Endothelial cell of umbilical vein (primary cell): ENCODE measurements around the gene GRM7. TPM values are rescaled to one million over a fixed set of nuclear protein-coding genes. Genes with fewer than 3 reads are reported as not detected.

Source experiments
- BruUV-seq: library from RNA; stranded (reverse); fragments of 400-500 nt; replicated peaks from 2 replicates; lab custom pipeline; 2021; lab: Mats Ljungman, UMichigan
- CTCF ChIA-PET: fragments of 300-600, 350-600 bp; sonication (Branson Sonifier 250); formaldehyde crosslinking; loops from one replicate; lab custom pipeline; 2021; ENCODE audit warnings: antibody characterized with exemption, inconsistent platforms; lab: Charles Lee
- POLR2A ChIA-PET: fragments of 300-600, 350-600 bp; sonication (Branson Sonifier 250); formaldehyde crosslinking; loops from one replicate; lab custom pipeline; 2021; ENCODE audit warnings: antibody characterized with exemption, inconsistent platforms; lab: Charles Lee
- DNase-seq: peaks from one replicate; pipeline ENCODE4 v3.0.0-alpha.2; 2011; ENCODE audit warnings: low read depth, low spot score
- FAIRE-seq: peaks from 2 replicates; lab custom pipeline; 2011; peaks lifted over from hg19 to GRCh38; lab: Jason Lieb, UNC
- H2AFZ ChIP-seq: 2 replicates; pipeline ENCODE4 v1.6.0; 2012; ENCODE audit warnings: low read depth, low read length, control low read depth, inconsistent platforms
- H3K27ac ChIP-seq: 2 replicates; pipeline ENCODE4 v1.5.1; 2011; ENCODE audit warnings: low read depth, mild to moderate bottlenecking, control low read depth, low read length, moderate library complexity; ENCODE audit not compliant: insufficient read depth
- H3K27me3 ChIP-seq, 2 experiments: 2 replicates each; pipeline versions ENCODE4 v1.6.0 to v1.6.1; 2011; ENCODE audit warnings: low read length in 2 of 2, mixed read lengths in 1 of 2; ENCODE audit not compliant: control insufficient read depth in 2 of 2, insufficient read depth in 2 of 2
- H3K36me3 ChIP-seq, 2 experiments: 2 replicates in 1 of 2; 3 replicates in 1 of 2; pipeline ENCODE4 v1.5.1; 2011; ENCODE audit warnings: low read length in 2 of 2, mild to moderate bottlenecking in 1 of 2, moderate library complexity in 1 of 2; ENCODE audit not compliant: control insufficient read depth in 2 of 2, insufficient read depth in 2 of 2; ENCODE audit errors: extremely low read depth in 1 of 2
- H3K4me1 ChIP-seq: 3 replicates; pipeline ENCODE4 v1.5.1; 2011; ENCODE audit warnings: mild to moderate bottlenecking, low read length; ENCODE audit not compliant: control insufficient read depth, insufficient read depth; ENCODE audit errors: extremely low read depth
- H3K4me2 ChIP-seq: 2 replicates; pipeline ENCODE4 v1.6.1; 2011; ENCODE audit warnings: low read length, control low read depth, mixed read lengths; ENCODE audit not compliant: insufficient read depth
- H3K4me3 ChIP-seq, 3 experiments: fragments of 200-600 bp in 1 of 3; sonication (generic), shearing (Covaris generic) in 1 of 3; replicated peaks in 1 of 3; 2 replicates each; pipeline ENCODE4 v1.5.1; 2011 to 2016; ENCODE audit warnings: control low read depth in 3 of 3, low read length in 3 of 3, mild to moderate bottlenecking in 2 of 3, inconsistent platforms in 1 of 3, low read depth in 1 of 3, moderate library complexity in 1 of 3; ENCODE audit not compliant: insufficient read depth in 1 of 3
- H3K79me2 ChIP-seq: 2 replicates; pipeline ENCODE4 v1.6.0; 2012; ENCODE audit warnings: low read length, inconsistent platforms; ENCODE audit not compliant: control insufficient read depth, insufficient read depth
- H3K9ac ChIP-seq: replicated peaks from 2 replicates; pipeline ENCODE3; 2011; ENCODE audit warnings: low read length, control low read depth; ENCODE audit not compliant: insufficient read depth; ENCODE audit errors: extremely low read depth
- H3K9me1 ChIP-seq: replicated peaks from 3 replicates; pipeline ENCODE4 v1.6.0; 2011; ENCODE audit warnings: mild to moderate bottlenecking, low read length; ENCODE audit not compliant: control insufficient read depth, insufficient read depth; ENCODE audit errors: extremely low read depth
- H3K9me3 ChIP-seq: replicated peaks from 2 replicates; pipeline ENCODE4 v1.5.1; 2012; ENCODE audit warnings: low read length, inconsistent platforms; ENCODE audit not compliant: control insufficient read depth, insufficient read depth
- H4K20me1 ChIP-seq: replicated peaks from 2 replicates; pipeline ENCODE3; 2011; ENCODE audit warnings: mild to moderate bottlenecking, low read length; ENCODE audit not compliant: control insufficient read depth, insufficient read depth; ENCODE audit errors: extremely low read depth
- FOS ChIP-seq: IDR thresholded peaks from 2 replicates; pipeline ENCODE4 v1.6.1; 2011; ENCODE audit warnings: mild to moderate bottlenecking, low read length, moderate library complexity, borderline replicate concordance; ENCODE audit not compliant: insufficient read depth
- GATA2 ChIP-seq: IDR thresholded peaks from 2 replicates; pipeline ENCODE4 v1.7.0; 2011; ENCODE audit warnings: low read depth, mild to moderate bottlenecking, moderate library complexity, mixed read lengths, low read length; ENCODE audit not compliant: insufficient read length, insufficient read depth
- MAX ChIP-seq: IDR thresholded peaks from 2 replicates; pipeline ENCODE4 v1.6.1; 2011; ENCODE audit not compliant: insufficient read depth, insufficient read length
- POLR2AphosphoS5 ChIP-seq: IDR thresholded peaks from 2 replicates; pipeline ENCODE4 v1.6.1; 2012; ENCODE audit warnings: low read depth, mild to moderate bottlenecking, control low read depth, low read length, moderate library complexity; ENCODE audit not compliant: insufficient read depth
- dilution Hi-C: fragments of 300-500 bp; cut with MboI; formaldehyde crosslinking; loops from one replicate; pipeline ENCODE4 v1.15.0; 2019; ENCODE audit warnings: low sequenced_read_pairs; ENCODE audit not compliant: extremely low pct_ligation_motif_present
- intact Hi-C: fragments of 100-400 bp; cut with micrococcal nuclease; formaldehyde crosslinking; loops from one replicate; pipeline ENCODE4 v1.10.0; 2022
- polyA plus RNA-seq, 4 experiments: library from polyadenylated mRNA; depleted of rRNA in 3 of 4; stranded (reverse) in 3 of 4; unstranded in 1 of 4; fragments of >200 nt; gene quantifications; 2 replicates each; pipeline versions ENCODE4 v1.2.1 to v1.2.3, GENCODE V29; 2011 to 2012; ENCODE audit warnings: missing spikeins in 1 of 4
- total RNA-seq: library from RNA; stranded (reverse); gene quantifications from 2 replicates; pipeline ENCODE4 v1.2.3, GENCODE V29; 2021

Gene GRM7
- total and polyA plus RNA-seq, 2 donors (not counting 3 experiments of a cell fraction or from before 2014, with no cell fraction given) = 0.12 TPM; not detected in 1

GRCh38 chr3:7204848-7205156 lies 343.9 kb downstream of the GRM7 start:
- H4K20me1 ChIP-seq = no peaks in the 10 kb centered on the region
- no peak for FAIRE-seq
- H3K36me3 ChIP-seq = no peaks in the 10 kb centered on the region
- no peaks in the 10 kb centered on the region for H3K9me1 ChIP-seq
- H2AFZ ChIP-seq = no peak overlapping the region
- dilution Hi-C loops (no loop called here), intact Hi-C loops (no loop called here)
- H3K4me3 ChIP-seq = no peak overlapping the region
- CTCF ChIA-PET = interaction anchor here (1.7 kb wide), 1 partner anchor 11 kb away, joined by 12 read pairs; no protein-coding TSS in a partner anchor
- H3K27me3 ChIP-seq = no peaks in the 10 kb centered on the region
- no peak for DNase-seq
- H3K27ac ChIP-seq = no peak overlapping the region
- no peak overlapping the region for H3K9ac ChIP-seq
- H3K9me3 ChIP-seq = no peaks in the 10 kb centered on the region
- BruUV-seq = no TSS peak
- no peaks in the 10 kb centered on the region for H3K4me1 ChIP-seq
- no peaks in the 10 kb centered on the region for H3K79me2 ChIP-seq
- no peak overlapping the region for H3K4me2 ChIP-seq
- POLR2A ChIA-PET = no interaction called here
- TF ChIP-seq FOS = no peak
- TF ChIP-seq GATA2 = no peak

- Histone ChIP-seq H3K79me2 (no peaks in the 10 kb centered on the region), H3K4me1 (no peaks in the 10 kb centered on the region), H3K36me3 (no peaks in the 10 kb centered on the region), H3K4me2 (peak overlapping the region; percentile 93), H3K4me3 (peak overlapping the region; percentile 18 to 72 (median 50)), H2AFZ (peak overlapping the region; percentile 87), H3K9ac (peak overlapping the region; percentile 74), H3K27ac (peak overlapping the region; percentile 4), H3K9me3 (no peaks in the 10 kb centered on the region), H3K27me3 (no peaks in the 10 kb centered on the region), H4K20me1 (no peaks in the 10 kb centered on the region), H3K9me1 (no peaks in the 10 kb centered on the region)
- no peak for TF ChIP-seq MAX
- TF ChIP-seq FOS = peak; percentile 25
- TF ChIP-seq POLR2AphosphoS5 = no peak
- intact Hi-C loops (no loop called here), dilution Hi-C loops (no loop called here)
- peak; percentile 72 for DNase-seq
- no peak for FAIRE-seq
- no TSS peak for BruUV-seq
- CTCF ChIA-PET = interaction anchor here (1.0 to 1.7 kb wide), 3 partner anchors 9 to 906 kb away, joined by 3 to 12 read pairs (median 4); no protein-coding TSS in a partner anchor
- POLR2A ChIA-PET = no interaction called here
These were observed 344.6 kb downstream of the GRM7 start for GRCh38 chr3:7205535-7205934.
